T-helper 9 cell (primary cell): Measurements from ENCODE around the gene ABHD12B.
"Not testable (repeated sequence)": the region's sequence is repeated elsewhere in the genome, so short reads cannot be mapped to it uniquely, and the experiment has no call there.

Experiments used
- DNase-seq: peaks from one replicate; pipeline ENCODE4 v3.0.0-alpha.2; 2020

Gene ABHD12B

GRCh38 chr14:50897005-50897404 is 25.2 kb downstream of the ABHD12B start:
- not testable (repeated sequence) for DNase-seq

GRCh38 chr14:50897658-50898175 is 25.9 kb downstream of the ABHD12B start:
- DNase-seq: no peak

GRCh38 chr14:50901361-50901760 is 29.5 kb downstream of the ABHD12B start:
- no peak for DNase-seq

DNA sequence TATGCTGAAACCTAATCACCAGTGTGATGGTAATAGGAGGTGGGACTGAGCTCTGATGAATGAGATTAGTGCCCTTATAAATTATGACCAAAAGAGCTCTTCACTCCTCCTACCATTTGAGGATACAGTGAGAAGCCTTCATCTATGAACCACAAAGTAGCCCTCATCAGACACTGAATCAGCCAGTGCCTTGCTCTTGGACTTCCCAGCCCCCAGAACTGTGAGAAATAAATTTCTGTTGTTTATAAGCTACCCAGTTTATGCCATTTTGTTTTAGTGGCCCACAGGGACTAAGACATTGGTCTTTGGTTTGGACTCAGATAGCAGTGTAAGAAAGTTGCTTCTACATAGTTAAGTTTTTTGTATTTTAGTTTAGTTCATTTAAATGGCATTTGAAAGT is 32.9 kb downstream of the ABHD12B start:
- no peak for DNase-seq

- DNase-seq: no peak
These were observed 34.6 kb downstream of the ABHD12B start for GRCh38 chr14:50906326-50907065.

DNA sequence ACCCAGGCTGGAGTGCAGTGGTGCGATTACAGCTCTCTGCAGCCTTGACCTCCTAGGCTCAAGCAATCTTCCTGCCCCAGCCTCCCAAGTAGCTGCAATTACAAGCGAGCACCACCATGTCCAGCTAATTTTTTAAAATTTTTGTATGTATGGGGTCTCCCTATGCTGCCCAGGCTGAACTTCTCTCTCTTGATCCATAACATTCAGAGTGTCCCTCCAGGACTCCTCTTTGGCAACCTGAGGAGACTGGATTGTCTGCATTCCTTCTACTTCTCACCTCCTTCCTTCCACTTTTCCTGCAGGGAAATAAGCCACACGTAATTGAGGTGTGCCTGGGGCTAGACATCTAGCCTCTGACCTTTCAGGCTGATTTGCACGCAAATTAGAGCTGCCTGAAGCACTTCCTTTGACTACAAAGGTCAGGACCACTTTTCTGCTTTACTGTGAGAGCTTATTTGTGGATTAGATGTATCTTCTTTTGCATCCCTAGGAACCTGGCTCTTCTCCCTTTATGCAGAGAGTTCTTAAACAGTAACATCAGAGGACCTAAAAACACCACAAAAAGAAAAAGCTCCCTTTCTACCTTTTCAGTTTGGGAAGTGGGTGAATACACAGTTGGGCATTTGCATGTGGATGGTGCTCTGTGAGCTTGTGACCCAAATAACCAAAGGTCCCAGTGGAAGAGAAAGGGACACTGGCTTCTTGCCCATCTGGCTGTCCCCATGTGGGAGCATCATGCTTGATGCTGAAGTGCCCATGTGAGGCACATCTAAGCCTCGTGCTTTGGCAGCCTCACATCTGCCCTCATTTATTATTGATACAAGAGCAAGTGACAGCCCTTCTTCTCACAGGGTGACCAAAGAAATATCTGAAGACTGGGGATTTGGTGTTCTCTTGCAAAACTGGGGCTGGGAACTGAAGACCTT is 38.9 kb downstream of the ABHD12B start:
- DNase-seq: no peak

DNA sequence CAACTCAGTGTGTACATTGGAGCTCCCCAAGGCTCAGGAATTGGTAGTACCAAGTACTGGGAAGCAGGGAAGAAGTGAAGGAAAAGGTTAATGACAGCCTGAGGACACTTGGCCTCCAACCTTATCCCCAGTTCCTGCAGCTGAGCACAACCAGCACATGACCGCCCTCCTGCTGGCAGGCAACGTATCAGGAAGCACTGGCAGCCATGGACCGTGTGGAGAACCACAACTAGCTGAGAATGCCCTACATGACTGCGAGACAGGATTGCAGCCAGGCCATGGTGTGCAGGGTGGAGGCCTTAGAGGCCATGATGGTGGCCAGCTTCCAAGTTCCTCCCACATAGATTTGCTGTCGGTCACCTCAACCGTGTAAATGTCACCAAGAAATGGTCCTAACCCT is 45.6 kb downstream of the ABHD12B start:
- DNase-seq: no peak

DNA sequence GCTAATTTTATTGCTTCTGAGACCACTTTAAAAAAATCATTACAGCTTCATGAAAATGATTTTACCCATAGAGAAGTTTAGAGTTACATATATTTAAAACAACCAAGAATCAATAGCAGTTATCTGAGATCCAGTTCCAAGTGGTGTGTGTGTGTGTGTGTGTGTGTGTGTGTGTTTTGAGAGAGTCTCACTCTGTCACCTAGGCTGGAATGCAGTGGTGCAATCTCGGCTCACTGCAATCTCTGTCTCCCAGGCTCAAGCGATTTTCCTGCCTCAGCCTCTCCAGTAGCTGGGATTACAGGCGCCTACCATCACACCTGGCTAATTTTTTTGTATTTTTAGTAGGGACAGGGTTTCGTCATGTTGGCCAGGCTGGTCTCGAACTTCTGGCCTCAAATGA is 47.7 kb downstream of the ABHD12B start:
- DNase-seq: not testable (repeated sequence)

GRCh38 chr14:50920482-50921230 is 48.8 kb downstream of the ABHD12B start:
- DNase-seq: no peak

GRCh38 chr14:50922803-50923202 is 51.0 kb downstream of the ABHD12B start:
- no peak for DNase-seq

DNA sequence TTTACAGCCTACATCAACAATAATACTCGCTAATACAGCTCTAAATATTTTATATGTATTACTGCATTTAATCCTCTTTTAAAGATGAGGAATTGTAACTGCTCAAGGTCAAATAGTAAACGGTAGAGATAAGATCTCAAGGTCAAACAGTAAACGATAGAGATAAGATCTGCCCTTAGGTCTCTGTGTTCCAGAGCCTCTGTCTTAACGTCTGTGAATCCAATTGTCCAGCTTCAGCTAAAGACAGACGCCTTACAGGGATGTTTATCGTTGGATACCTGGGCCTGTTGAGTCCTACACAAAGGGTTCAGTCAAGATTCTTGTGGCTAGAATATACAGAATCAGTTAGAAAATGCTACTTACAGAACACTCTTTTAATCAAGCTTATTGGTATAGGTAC is 52.4 kb downstream of the ABHD12B start:
- no peak for DNase-seq

GRCh38 chr14:50924843-50925242 is 53.0 kb downstream of the ABHD12B start:
- no peak for DNase-seq

- no peak for DNase-seq
These were observed 55.1 kb downstream of the ABHD12B start for GRCh38 chr14:50926851-50927386.

- no peak for DNase-seq
These were observed 56.3 kb downstream of the ABHD12B start for GRCh38 chr14:50928002-50928635.

DNA sequence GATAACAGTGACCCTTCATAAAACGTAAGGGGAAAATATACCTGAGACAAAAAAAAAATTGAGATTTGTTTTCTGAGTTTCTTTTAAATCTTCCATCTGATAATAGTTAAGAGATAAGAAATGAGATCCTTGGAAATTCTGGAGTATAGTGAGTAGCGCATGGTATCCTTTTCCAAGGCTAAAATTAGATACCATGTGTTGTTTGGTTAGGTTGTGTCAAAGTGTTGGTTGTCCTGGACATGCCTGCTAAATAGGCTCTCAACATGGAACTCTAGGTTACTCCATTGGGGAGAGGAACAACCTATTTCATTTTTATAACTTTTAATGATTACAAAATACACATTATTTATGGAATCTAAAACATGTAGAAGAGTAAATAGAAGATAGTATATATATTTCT is 57.7 kb downstream of the ABHD12B start:
- no peak for DNase-seq

DNA sequence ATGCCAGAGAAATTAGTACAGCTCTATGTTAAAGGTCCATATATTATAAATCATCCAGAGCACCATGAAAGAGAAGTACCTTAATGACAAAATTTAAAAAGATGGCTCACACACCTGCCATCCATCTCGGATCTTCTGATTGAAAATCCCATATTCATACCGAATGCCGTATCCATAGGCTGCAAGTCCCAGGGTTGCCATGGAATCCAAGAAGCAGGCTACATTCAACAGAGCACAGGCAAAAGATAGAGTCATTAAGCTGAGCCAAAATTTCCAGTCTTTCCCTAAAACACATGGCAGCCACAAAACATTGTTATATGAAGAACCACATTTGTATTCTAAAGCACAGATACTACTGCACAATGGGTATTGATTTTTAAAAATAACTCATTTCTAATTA is 59.7 kb downstream of the ABHD12B start:
- no peak for DNase-seq

DNA sequence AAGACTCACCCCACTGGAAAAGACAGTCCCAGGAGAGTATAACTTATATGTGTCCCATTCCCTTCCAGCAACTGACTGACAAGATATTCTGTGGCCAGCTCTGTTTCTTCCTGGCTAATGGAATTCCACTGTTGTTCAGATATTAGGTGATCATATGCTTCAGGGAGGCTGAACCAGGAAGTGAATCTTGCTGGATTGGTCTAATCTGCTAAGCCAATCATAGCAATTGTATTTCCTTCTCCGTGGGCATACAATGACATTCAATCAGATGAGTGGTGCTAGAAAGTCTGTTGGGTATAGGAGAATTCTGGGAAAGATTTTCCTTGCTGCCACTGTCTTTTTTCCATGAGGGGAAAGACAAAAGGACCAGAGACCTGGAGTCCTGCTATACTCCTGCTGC is 60.3 kb downstream of the ABHD12B start:
- no peak for DNase-seq

DNA sequence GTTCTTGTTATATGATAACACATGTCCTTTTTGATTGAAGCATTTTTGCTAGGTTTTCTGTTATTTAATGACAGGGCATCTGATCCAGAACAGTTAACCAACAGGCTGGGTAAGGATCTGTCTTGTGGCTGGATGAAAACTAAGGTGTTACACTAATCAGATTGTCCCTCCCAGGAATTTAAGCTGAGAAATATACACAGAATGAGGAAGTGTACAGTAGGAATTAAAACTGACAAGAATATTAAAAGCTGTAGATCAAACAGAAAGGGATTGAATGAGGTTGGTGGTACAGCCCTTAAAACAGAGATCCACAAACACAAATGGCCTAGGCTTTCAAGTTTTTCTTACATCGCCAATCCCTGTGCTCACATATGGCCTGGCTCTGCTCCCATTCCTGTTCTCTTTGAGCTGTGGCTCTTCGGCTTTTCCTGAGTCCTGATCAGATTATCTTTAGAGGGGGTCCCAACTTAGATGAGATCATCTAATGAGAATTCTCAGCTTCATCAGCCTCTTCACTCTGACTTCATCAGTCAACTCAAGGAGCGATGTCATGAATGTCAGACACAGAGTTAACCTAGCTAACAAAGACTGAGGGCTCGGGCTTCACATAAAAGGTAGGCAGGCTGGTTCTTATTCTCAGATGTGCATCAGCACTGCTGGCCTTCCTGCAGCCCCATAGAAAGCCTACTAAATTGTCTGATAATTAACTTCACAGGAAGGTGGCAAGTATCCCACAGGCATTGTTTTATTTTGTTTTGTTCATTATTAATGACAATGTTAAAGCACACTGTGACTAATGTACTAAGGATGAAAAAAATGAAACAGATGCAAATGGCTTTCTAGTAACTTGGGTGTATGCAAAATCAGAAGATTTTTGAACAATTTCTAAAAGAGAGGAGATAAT is 61.0 kb downstream of the ABHD12B start:
- no peak for DNase-seq

DNA sequence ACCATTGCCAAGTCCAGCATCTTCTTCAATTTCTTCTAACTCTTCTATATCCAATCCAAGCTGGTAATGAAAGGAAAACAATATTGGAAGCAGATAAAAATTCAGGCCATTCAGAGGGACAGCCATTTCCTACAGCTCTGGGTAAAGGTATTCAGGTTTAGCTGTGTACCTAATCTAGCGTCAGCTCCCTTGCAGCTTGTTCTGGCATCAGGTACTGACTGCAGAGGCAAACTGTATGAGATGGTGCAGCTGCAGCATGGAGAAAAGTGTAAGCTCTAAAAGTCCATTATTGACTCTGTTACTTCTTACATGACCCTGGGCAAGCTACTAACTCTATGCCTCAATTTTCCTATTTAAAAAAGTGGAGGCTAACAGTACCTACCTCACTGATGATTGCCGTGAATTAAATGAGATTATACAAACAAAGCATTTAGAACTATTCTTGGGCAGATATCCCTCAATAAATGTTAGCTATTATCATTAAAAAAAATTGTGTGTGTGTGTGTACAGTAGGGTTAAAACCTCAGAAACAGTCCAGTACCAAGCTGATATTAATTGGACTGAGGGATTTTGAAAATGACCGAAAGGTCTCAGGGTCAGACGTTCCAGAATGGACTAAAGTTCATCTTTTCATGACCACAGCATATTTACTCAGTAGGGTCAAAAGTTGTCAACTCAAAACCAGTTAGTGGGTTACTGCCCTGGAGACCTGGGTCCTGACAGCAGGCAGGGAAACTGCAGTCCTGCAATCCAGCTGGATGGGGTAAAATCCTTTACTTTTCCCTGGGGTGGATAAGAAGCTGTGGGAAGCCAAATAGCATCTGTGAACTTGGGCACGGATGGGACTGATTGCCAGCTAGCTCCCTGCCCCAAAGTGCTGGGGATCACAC is 63.5 kb downstream of the ABHD12B start:
- no peak for DNase-seq

GRCh38 chr14:50936016-50936340 is 64.1 kb downstream of the ABHD12B start:
- no peak for DNase-seq
